Activated CD8-positive, alpha-beta T cell treated with anti-CD3 and anti-CD28 coated beads for 36 hours (primary cell): ENCODE data around the gene RCAN3. TPM values are rescaled to one million over a fixed set of nuclear protein-coding genes. Genes with fewer than 3 reads are reported as not detected.
"Not testable (repeated sequence)": the region's sequence is repeated elsewhere in the genome, so short reads cannot be mapped to it uniquely, and the experiment has no call there.

Experiments
- ATAC-seq: fragments of 200-7000 bp; cut with Tn5 transposase; one replicate; pipeline ENCODE4 v1.10.0; 2021; ENCODE audit warnings: mild to moderate bottlenecking, moderate library complexity
- CTCF ChIA-PET: fragments of 350-600 bp; sonication (Branson Sonifier 250); formaldehyde crosslinking; loops from one replicate; lab custom pipeline; 2021; ENCODE audit warnings: antibody characterized with exemption; lab: Charles Lee
- POLR2A ChIA-PET: fragments of 350-600 bp; sonication (Branson Sonifier 250); formaldehyde crosslinking; loops from one replicate; lab custom pipeline; 2021; ENCODE audit warnings: antibody characterized with exemption; lab: Charles Lee
- DNase-seq: peaks from one replicate; pipeline ENCODE4 v3.0.0-alpha.2; 2020
- H3K27ac Mint-ChIP-seq: one replicate; pipeline ENCODE4 v1.8.0; 2021; ENCODE audit warnings: mild to moderate bottlenecking, mixed read lengths
- H3K27me3 Mint-ChIP-seq: one replicate; pipeline ENCODE4 v1.8.0; 2021; ENCODE audit warnings: mixed read lengths
- H3K36me3 Mint-ChIP-seq: one replicate; pipeline ENCODE4 v1.8.0; 2021; ENCODE audit warnings: low read depth, mixed read lengths
- H3K4me1 Mint-ChIP-seq: one replicate; pipeline ENCODE4 v1.8.0; 2021; ENCODE audit warnings: low read depth, mixed read lengths
- H3K4me3 Mint-ChIP-seq: one replicate; pipeline ENCODE4 v1.8.0; 2021; ENCODE audit warnings: mild to moderate bottlenecking, moderate library complexity, mixed read lengths
- H3K9me3 Mint-ChIP-seq: one replicate; pipeline ENCODE4 v1.8.0; 2021; ENCODE audit warnings: mixed read lengths
- intact Hi-C: fragments of 100-400 bp; cut with micrococcal nuclease; formaldehyde crosslinking; loops from one replicate; pipeline ENCODE4 v1.10.0; 2022
- total RNA-seq, 2 experiments: library from RNA; stranded (reverse); gene quantifications; one replicate each; pipeline ENCODE4 v1.2.3, GENCODE V29; 2021
- TF ChIP-seq, protein P1 (sequence below): fragments of 200-600 bp; IDR thresholded peaks from one replicate; pipeline ENCODE4 v1.8.0; 2022; ENCODE audit warnings: antibody characterized with exemption, mild to moderate bottlenecking

The RCAN3 gene
- total RNA-seq, 2 experiments from 2014 or later = 55.3 to 56.8 TPM

GRCh38 chr1:24547195-24547594 is 44.6 kb downstream of the RCAN3 start:
- intact Hi-C loops = loop anchor here (10.0 kb wide), 1 partner anchor 88 kb away; no protein-coding TSS in a partner anchor
- Mint-ChIP-seq H3K4me3 (no peak overlapping the region), H3K27ac (no peak overlapping the region), H3K9me3 (no peaks in the 10 kb centered on the region), H3K4me1 (peaks cover 17% of the 10 kb centered on the region), H3K36me3 (no peaks in the 10 kb centered on the region), H3K27me3 (peaks cover 2% of the 10 kb centered on the region)
- TF ChIP-seq, protein P1, sequence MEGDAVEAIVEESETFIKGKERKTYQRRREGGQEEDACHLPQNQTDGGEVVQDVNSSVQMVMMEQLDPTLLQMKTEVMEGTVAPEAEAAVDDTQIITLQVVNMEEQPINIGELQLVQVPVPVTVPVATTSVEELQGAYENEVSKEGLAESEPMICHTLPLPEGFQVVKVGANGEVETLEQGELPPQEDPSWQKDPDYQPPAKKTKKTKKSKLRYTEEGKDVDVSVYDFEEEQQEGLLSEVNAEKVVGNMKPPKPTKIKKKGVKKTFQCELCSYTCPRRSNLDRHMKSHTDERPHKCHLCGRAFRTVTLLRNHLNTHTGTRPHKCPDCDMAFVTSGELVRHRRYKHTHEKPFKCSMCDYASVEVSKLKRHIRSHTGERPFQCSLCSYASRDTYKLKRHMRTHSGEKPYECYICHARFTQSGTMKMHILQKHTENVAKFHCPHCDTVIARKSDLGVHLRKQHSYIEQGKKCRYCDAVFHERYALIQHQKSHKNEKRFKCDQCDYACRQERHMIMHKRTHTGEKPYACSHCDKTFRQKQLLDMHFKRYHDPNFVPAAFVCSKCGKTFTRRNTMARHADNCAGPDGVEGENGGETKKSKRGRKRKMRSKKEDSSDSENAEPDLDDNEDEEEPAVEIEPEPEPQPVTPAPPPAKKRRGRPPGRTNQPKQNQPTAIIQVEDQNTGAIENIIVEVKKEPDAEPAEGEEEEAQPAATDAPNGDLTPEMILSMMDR = no peak
- CTCF ChIA-PET = interaction anchor here (1.5 to 4.2 kb wide), 3 partner anchors 27 to 156 kb away, joined by 4 to 21 read pairs (median 5); no protein-coding TSS in a partner anchor
- POLR2A ChIA-PET = no interaction called here
- DNase-seq = no peak
- no peak for ATAC-seq

DNA sequence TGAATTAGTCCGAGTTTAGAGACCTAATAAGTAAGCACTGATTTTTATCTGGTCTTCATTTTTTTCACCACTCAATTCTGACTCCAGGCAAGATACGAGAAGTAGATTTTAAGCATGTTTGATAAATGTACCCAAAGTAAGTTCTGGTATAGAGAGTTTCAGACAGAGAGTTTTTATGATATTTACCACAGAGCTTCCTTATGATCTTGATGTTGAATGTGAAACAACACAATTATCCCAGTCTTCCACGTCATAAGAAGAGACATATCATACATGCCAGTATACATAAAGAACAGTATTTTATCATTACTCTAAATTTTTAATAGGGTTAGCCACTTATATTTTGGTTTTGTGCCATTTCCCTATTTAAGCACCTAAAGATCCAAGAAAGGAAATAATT is 45.4 kb downstream of the RCAN3 start:
- POLR2A ChIA-PET = interaction anchor here (0.6 kb wide), 1 partner anchor 337 kb away, joined by 3 read pairs; no protein-coding TSS in a partner anchor
- no peak overlapping the region for H3K4me3 Mint-ChIP-seq
- CTCF ChIA-PET = interaction anchor here (0.6 to 4.2 kb wide), 4 partner anchors 27 to 488 kb away, joined by 4 to 21 read pairs (median 4); no protein-coding TSS in a partner anchor
- no peaks in the 10 kb centered on the region for H3K9me3 Mint-ChIP-seq
- intact Hi-C loops = loop anchor here (10.0 kb wide), 1 partner anchor 87 kb away; no protein-coding TSS in a partner anchor
- TF ChIP-seq, protein P1 = no peak
- H3K36me3 Mint-ChIP-seq = no peaks in the 10 kb centered on the region
- ATAC-seq (no peak), DNase-seq (no peak)
- H3K4me1 Mint-ChIP-seq = peaks cover 17% of the 10 kb centered on the region
- no peak overlapping the region for H3K27ac Mint-ChIP-seq
- peaks cover 2% of the 10 kb centered on the region for H3K27me3 Mint-ChIP-seq

GRCh38 chr1:24549210-24549609 is 46.6 kb downstream of the RCAN3 start:
- intact Hi-C loops = loop anchor here (10.0 kb wide), 1 partner anchor 86 kb away; no protein-coding TSS in a partner anchor
- ATAC-seq, POLR2A ChIA-PET, H3K36me3 Mint-ChIP-seq, H3K27ac Mint-ChIP-seq, DNase-seq, H3K4me3 Mint-ChIP-seq, H3K27me3 Mint-ChIP-seq, H3K9me3 Mint-ChIP-seq: not testable (repeated sequence)
- CTCF ChIA-PET = interaction anchor here (1.0 kb wide), 1 partner anchor 157 kb away, joined by 3 read pairs; no protein-coding TSS in a partner anchor
- H3K4me1 Mint-ChIP-seq = peaks cover 17% of the 10 kb centered on the region

DNA sequence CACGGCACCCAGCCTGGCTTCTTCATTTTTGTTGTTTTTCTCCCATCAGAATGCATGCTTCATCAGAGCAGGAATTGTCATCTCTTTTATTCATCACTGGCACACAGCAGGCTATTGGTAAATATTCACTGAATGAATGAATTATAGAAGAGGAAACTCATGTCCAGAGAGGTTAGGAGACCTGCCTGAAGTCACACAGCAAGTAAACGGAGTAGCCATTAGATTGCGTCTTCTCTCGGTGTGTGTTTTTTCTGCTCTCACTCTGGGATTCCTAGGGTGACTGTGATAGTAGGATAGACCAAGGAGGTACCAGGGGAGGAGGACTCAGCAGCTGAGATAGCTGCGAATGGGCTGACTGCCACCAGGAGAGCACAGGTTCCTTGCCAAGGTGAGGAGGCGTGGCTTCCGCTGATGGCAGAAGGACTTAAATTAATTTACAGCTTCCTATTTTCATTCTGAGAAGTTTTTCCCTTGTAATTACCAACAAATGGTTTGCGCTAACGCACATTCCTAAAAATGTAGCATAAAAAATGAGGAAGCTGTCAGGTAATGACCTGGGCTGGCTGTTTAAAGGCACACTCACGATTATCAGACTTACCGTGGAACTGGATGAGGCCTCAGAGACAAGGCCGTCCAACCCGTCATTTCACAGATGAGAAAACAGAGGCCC is 48.8 kb downstream of the RCAN3 start:
- H3K4me3 Mint-ChIP-seq = no peak overlapping the region
- no peak for DNase-seq
- no peak overlapping the region for H3K27ac Mint-ChIP-seq
- POLR2A ChIA-PET = interaction anchor here (0.8 kb wide), 1 partner anchor 134 kb away, joined by 3 read pairs; no protein-coding TSS in a partner anchor
- H3K36me3 Mint-ChIP-seq = no peaks in the 10 kb centered on the region
- peaks cover 8% of the 10 kb centered on the region for H3K27me3 Mint-ChIP-seq
- CTCF ChIA-PET = interaction anchor here (1.0 to 1.1 kb wide), 2 partner anchors 9 to 35 kb away, joined by 3 to 5 read pairs; no protein-coding TSS in a partner anchor
- ATAC-seq = no peak
- TF ChIP-seq, protein P1 = no peak
- H3K4me1 Mint-ChIP-seq = peaks cover 10% of the 10 kb centered on the region
- no peaks in the 10 kb centered on the region for H3K9me3 Mint-ChIP-seq
- intact Hi-C loops = no loop called here

- CTCF ChIA-PET = interaction anchor here (1.0 to 1.1 kb wide), 2 partner anchors 10 to 34 kb away, joined by 3 to 5 read pairs; no protein-coding TSS in a partner anchor
- TF ChIP-seq, protein P1 = no peak
- Mint-ChIP-seq H3K27ac (no peak overlapping the region), H3K4me1 (peaks cover 11% of the 10 kb centered on the region), H3K27me3 (peaks cover 14% of the 10 kb centered on the region), H3K9me3 (no peaks in the 10 kb centered on the region), H3K4me3 (no peak overlapping the region), H3K36me3 (no peaks in the 10 kb centered on the region)
- POLR2A ChIA-PET = interaction anchor here (0.8 kb wide), 1 partner anchor 135 kb away, joined by 3 read pairs; no protein-coding TSS in a partner anchor
- intact Hi-C loops = no loop called here
- no peak for DNase-seq
- no peak for ATAC-seq
Measured at GRCh38 chr1:24551960-24552571, 49.4 kb downstream of the RCAN3 start.
